H9 (cell line): ENCODE data around the gene ANKRD23. TPM values are rescaled to one million over a fixed set of nuclear protein-coding genes. Genes with fewer than 3 reads are reported as not detected.

Experiments used
- DNase-seq: peaks from one replicate; pipeline ENCODE4 v3.0.0-alpha.2; 2017
- H2AFZ ChIP-seq: one replicate; pipeline ENCODE4 v1.6.1; 2013; ENCODE audit warnings: mild to moderate bottlenecking, low read length, control low read depth, moderate library complexity
- H2AK5ac ChIP-seq: 2 replicates; pipeline ENCODE4 v1.6.1; 2013; ENCODE audit warnings: low read length, control low read depth, mixed read lengths; ENCODE audit not compliant: insufficient read length
- H2BK120ac ChIP-seq: one replicate; pipeline ENCODE4 v1.6.1; 2013; ENCODE audit warnings: low read depth, mild to moderate bottlenecking, low read length, control low read depth, inconsistent platforms; ENCODE audit not compliant: poor library complexity, severe bottlenecking
- H2BK12ac ChIP-seq: 2 replicates; pipeline ENCODE4 v1.6.1; 2013; ENCODE audit warnings: low read length, control low read depth, mixed read lengths, low read depth; ENCODE audit not compliant: insufficient read length
- H2BK15ac ChIP-seq: 2 replicates; pipeline ENCODE4 v1.6.1; 2013; ENCODE audit warnings: low read depth, low read length, control low read depth
- H2BK20ac ChIP-seq: one replicate; pipeline ENCODE4 v1.6.1; 2013; ENCODE audit warnings: low read depth, mild to moderate bottlenecking, low read length, control low read depth, inconsistent platforms; ENCODE audit not compliant: poor library complexity, severe bottlenecking
- H2BK5ac ChIP-seq: 2 replicates; pipeline ENCODE4 v1.6.1; 2013; ENCODE audit warnings: low read length, control low read depth, mixed read lengths; ENCODE audit not compliant: insufficient read length
- H3K14ac ChIP-seq: 2 replicates; pipeline ENCODE4 v1.6.1; 2013; ENCODE audit warnings: low read length, control low read depth; ENCODE audit not compliant: insufficient read depth
- H3K18ac ChIP-seq: 2 replicates; pipeline ENCODE4 v1.6.1; 2013; ENCODE audit warnings: low read depth, mild to moderate bottlenecking, mixed read lengths, low read length, control low read depth; ENCODE audit not compliant: insufficient read length
- H3K23ac ChIP-seq: 2 replicates; pipeline ENCODE4 v1.6.1; 2013; ENCODE audit warnings: low read length, control low read depth, mixed read lengths, low read depth; ENCODE audit not compliant: insufficient read length
- H3K23me2 ChIP-seq: 2 replicates; pipeline ENCODE4 v1.6.1; 2013; ENCODE audit warnings: low read depth, mild to moderate bottlenecking, mixed read lengths, low read length, control low read depth; ENCODE audit not compliant: insufficient read length, poor library complexity, severe bottlenecking
- H3K27ac ChIP-seq: 2 replicates; pipeline ENCODE4 v1.5.1; 2013; ENCODE audit warnings: low read length, control low read depth, mixed read lengths, low read depth; ENCODE audit not compliant: insufficient read length
- H3K27me3 ChIP-seq: 2 replicates; pipeline ENCODE4 v1.6.1; 2013; ENCODE audit warnings: low read length, control low read depth, inconsistent platforms; ENCODE audit not compliant: insufficient read depth
- H3K4ac ChIP-seq: 2 replicates; pipeline ENCODE4 v1.6.1; 2013; ENCODE audit warnings: low read depth, mild to moderate bottlenecking, control low read depth, inconsistent platforms, low read length, moderate library complexity
- H3K4me1 ChIP-seq: 2 replicates; pipeline ENCODE4 v1.6.1; 2013; ENCODE audit warnings: low read length, control low read depth, inconsistent platforms; ENCODE audit not compliant: insufficient read depth
- H3K4me2 ChIP-seq: 2 replicates; pipeline ENCODE4 v1.6.1; 2013; ENCODE audit warnings: low read length, control low read depth, mixed read lengths; ENCODE audit not compliant: insufficient read length, insufficient read depth
- H3K56ac ChIP-seq: 2 replicates; pipeline ENCODE4 v1.6.1; 2013; ENCODE audit warnings: low read depth, mild to moderate bottlenecking, mixed read lengths, low read length, control low read depth; ENCODE audit not compliant: insufficient read length
- H3K79me1 ChIP-seq: 2 replicates; pipeline ENCODE4 v1.6.1; 2013; ENCODE audit warnings: low read depth, mild to moderate bottlenecking, moderate library complexity, low read length, control low read depth, inconsistent platforms; ENCODE audit not compliant: insufficient read depth, poor library complexity, severe bottlenecking
- H3K79me2 ChIP-seq: 2 replicates; pipeline ENCODE4 v1.6.1; 2013; ENCODE audit warnings: low read length, control low read depth, inconsistent platforms; ENCODE audit not compliant: insufficient read depth
- H3K9ac ChIP-seq: 2 replicates; pipeline ENCODE4 v1.6.1; 2013; ENCODE audit warnings: low read length, control low read depth, mixed read lengths; ENCODE audit not compliant: insufficient read length; ENCODE audit errors: extremely low read depth
- H3K9me3 ChIP-seq: one replicate; pipeline ENCODE4 v1.6.1; 2013; ENCODE audit warnings: low read depth, low read length, inconsistent platforms; ENCODE audit not compliant: control insufficient read depth
- H3T11ph ChIP-seq: one replicate; pipeline ENCODE4 v1.6.1; 2013; ENCODE audit warnings: mild to moderate bottlenecking, low read length, control low read depth, inconsistent platforms
- H4K20me1 ChIP-seq: one replicate; pipeline ENCODE4 v1.6.1; 2013; ENCODE audit not compliant: control insufficient read depth, insufficient read length, insufficient read depth
- H4K5ac ChIP-seq: 2 replicates; pipeline ENCODE4 v1.6.1; 2013; ENCODE audit warnings: low read depth, mild to moderate bottlenecking, mixed read lengths, low read length, control low read depth; ENCODE audit not compliant: insufficient read length
- H4K8ac ChIP-seq: replicated peaks from 2 replicates; pipeline ENCODE4 v1.6.1; 2013; ENCODE audit warnings: low read length, control low read depth, mixed read lengths, low read depth; ENCODE audit not compliant: insufficient read length
- H4K91ac ChIP-seq: 2 replicates; pipeline ENCODE4 v1.6.1; 2013; ENCODE audit warnings: low read depth, mild to moderate bottlenecking, moderate library complexity, mixed read lengths, low read length, control low read depth; ENCODE audit not compliant: insufficient read length
- H3K27ac Mint-ChIP-seq, 3 experiments: 2 replicates in 2 of 3; 3 replicates in 1 of 3; pipeline ENCODE4 v1.8.0; 2020 to 2021; ENCODE audit warnings: mixed read lengths in 3 of 3, mild to moderate bottlenecking in 1 of 3, moderate library complexity in 1 of 3
- H3K27me3 Mint-ChIP-seq: 2 replicates; pipeline ENCODE4 v1.8.0; 2021; ENCODE audit warnings: low read depth, mild to moderate bottlenecking, moderate library complexity, mixed read lengths
- H3K36me3 Mint-ChIP-seq, 3 experiments: 2 replicates in 2 of 3; 3 replicates in 1 of 3; pipeline ENCODE4 v1.8.0; 2020 to 2021; ENCODE audit warnings: low read depth in 3 of 3, mixed read lengths in 3 of 3; ENCODE audit not compliant: insufficient read depth in 1 of 3
- H3K4me1 Mint-ChIP-seq, 2 experiments: 2 replicates each; pipeline ENCODE4 v1.8.0; 2020; ENCODE audit warnings: mixed read lengths in 2 of 2
- H3K4me3 Mint-ChIP-seq, 2 experiments: 2 replicates in 1 of 2; 3 replicates in 1 of 2; pipeline ENCODE4 v1.8.0; 2020 to 2021; ENCODE audit warnings: mild to moderate bottlenecking in 2 of 2, mixed read lengths in 2 of 2, moderate library complexity in 1 of 2
- H3K9me3 Mint-ChIP-seq, 2 experiments: 2 replicates in 1 of 2; 3 replicates in 1 of 2; pipeline ENCODE4 v1.8.0; 2020; ENCODE audit warnings: mild to moderate bottlenecking in 2 of 2, mixed read lengths in 2 of 2, moderate library complexity in 1 of 2
- CTCF ChIP-seq: fragments of 200-600 bp; sonication (generic); conservative IDR thresholded peaks from 3 replicates; pipeline ENCODE4 v1.8.0; 2021; ENCODE audit warnings: antibody characterized with exemption, mild to moderate bottlenecking
- WGBS: extraction: QIAGEN DNeasy Blood & Tissue Kit; methylation state at CpG from one replicate; pipeline ENCODE4 v1.1.7; 2013; ENCODE audit warnings: missing lambda C conversion rate, low lambda C conversion rate, mixed read lengths; ENCODE audit not compliant: insufficient read length; ENCODE audit errors: extremely low coverage; 5-methylcytosine and 5-hydroxymethylcytosine counted together
- total RNA-seq: library from RNA; stranded (reverse); gene quantifications from 2 replicates; pipeline ENCODE4 v1.2.1, GENCODE V29; 2021

ANKRD23 gene
- total RNA-seq, 1 experiment from 2014 or later: 2.4 TPM

- Histone ChIP-seq H3K27ac (no peak overlapping the region), H4K91ac (no peak overlapping the region), H3K18ac (no peak overlapping the region), H2BK20ac (no peak overlapping the region), H2BK5ac (no peak overlapping the region), H3K23ac (no peak overlapping the region), H3K9ac (no peak overlapping the region), H3K56ac (no peak overlapping the region), H4K5ac (no peak overlapping the region), H2BK120ac (no peak overlapping the region), H3K79me1 (no peaks in the 10 kb centered on the region), H3K79me2 (peaks cover 1% of the 10 kb centered on the region; the same call in 1 of the 2 replicates), H2BK15ac (no peak overlapping the region), H3K14ac (no peak overlapping the region), H3K4me2 (no peak overlapping the region), H3K9me3 (no peaks in the 10 kb centered on the region), H3T11ph (no peak overlapping the region), H3K4me1 (no peaks in the 10 kb centered on the region; the same call in 1 of the 2 replicates), H3K4ac (no peak overlapping the region), H3K23me2 (peaks cover 6% of the 10 kb centered on the region), H3K27me3 (no peaks in the 10 kb centered on the region), H2BK12ac (no peak overlapping the region), H2AFZ (no peak overlapping the region), H2AK5ac (no peak overlapping the region), H4K20me1 (peaks cover 2% of the 10 kb centered on the region), H4K8ac (no peak overlapping the region)
- Mint-ChIP-seq H3K4me1 (peaks cover 22 to 24% of the 10 kb centered on the region in 2 experiments), H3K27ac (0 out of 7 replicates have a peak overlapping the region, but pooled peaks of 1 of the 3 experiments have one; percentile 61), H3K27me3 (no peaks in the 10 kb centered on the region; the same call in 1 of the 2 replicates), H3K36me3 (peaks cover 29 to 56% (median 54%) of the 10 kb centered on the region in 3 experiments), H3K9me3 (no peaks in the 10 kb centered on the region), H3K4me3 (no peak overlapping the region)
- DNase-seq: no peak
- no CpG with 5 or more reads among the region's 17 CpGs for WGBS
- TF ChIP-seq CTCF: no peak
These were observed 17.3 kb upstream of the ANKRD23 start for GRCh38 chr2:96861074-96861473.
